Psoas muscle (tissue), 8 donors: ENCODE measurements around the gene MAN1A2. TPM values are rescaled to one million over a fixed set of nuclear protein-coding genes. Genes with fewer than 3 reads are reported as not detected.
"Not testable (repeated sequence)": the region's sequence is repeated elsewhere in the genome, so short reads cannot be mapped to it uniquely, and the experiment has no call there.

Experiments
- ATAC-seq, 4 donors: fragments of 200-7000 bp; cut with Tn5 transposase; one replicate each; pipeline ENCODE4 v1.9.1; 2020; ENCODE audit warnings: moderate library complexity in 3 of 4, mild to moderate bottlenecking in 2 of 4
- DNase-seq, 2 donors: peaks; one replicate each; pipeline ENCODE4 v3.0.0-alpha.2; 2020
- H3K27ac ChIP-seq: fragments of 200-600 bp; one replicate; pipeline ENCODE4 v1.8.0; 2022
- H3K27me3 ChIP-seq, 3 donors: fragments of 200-600 bp in 1 of 3; one replicate each; pipeline versions ENCODE4 v1.6.1 to v1.8.0; 2013 to 2022; ENCODE audit warnings: low read length in 2 of 3, mild to moderate bottlenecking in 2 of 3, moderate library complexity in 1 of 3; ENCODE audit not compliant: insufficient read depth in 3 of 3
- H3K36me3 ChIP-seq, 2 donors: fragments of 200-600 bp in 1 of 2; one replicate each; pipeline versions ENCODE4 v1.6.1 to v1.8.0; 2013 to 2022; ENCODE audit warnings: low read depth in 1 of 2, mild to moderate bottlenecking in 1 of 2, moderate library complexity in 1 of 2; ENCODE audit not compliant: insufficient read depth in 1 of 2
- H3K4me1 ChIP-seq: fragments of 200-600 bp; one replicate; pipeline ENCODE4 v1.8.0; 2022
- H3K4me3 ChIP-seq: fragments of 200-600 bp; one replicate; pipeline ENCODE4 v1.8.0; 2022; ENCODE audit warnings: mild to moderate bottlenecking
- H3K9me3 ChIP-seq: fragments of 200-600 bp; one replicate; pipeline ENCODE4 v1.8.0; 2022
- WGBS, 3 donors: extraction: QIAGEN DNeasy Blood & Tissue Kit; methylation state at CpG; one replicate each; pipeline versions ENCODE4 v1.1.6 to v1.1.7; 2013; 5-methylcytosine and 5-hydroxymethylcytosine counted together
- intact Hi-C, 2 donors: fragments of 100-400 bp; cut with DNase I; formaldehyde crosslinking; loops; one replicate each; pipeline versions ENCODE4 v1.11.0 to v1.14.2; 2022
- polyA plus RNA-seq, 3 donors: library from polyadenylated mRNA; stranded (reverse); fragments of 200-250 nt; gene quantifications; one replicate each; pipeline ENCODE4 v1.2.3, GENCODE V29; 2013
- total RNA-seq, 4 donors: library from RNA; stranded (reverse); fragmentation: NEBNext Ultra II Directional in 2 of 4; extraction: Animal tissue kit (Norgen Biotek cat#: 25700) in 2 of 4; gene quantifications; one replicate each; pipeline versions ENCODE4 v1.2.1 to v1.2.4, GENCODE V29; 2021 to 2023
- TF ChIP-seq, protein P1 (sequence below): fragments of 200-600 bp; IDR thresholded peaks from one replicate; pipeline ENCODE4 v1.8.0; 2022; ENCODE audit warnings: antibody characterized with exemption
- donor health status: healthy with polysubstance abuse.
- donor health status: DM: no; HTN: no; CAD: no; lungs with moderate emphysema.
- donor health status: Bipolar disorder and iron deficiency.
- donor health status: healthy.
- donor health status: DM: yes; HTN: yes; CAD: no.
- donor health status: DM: no; HTN: no; CAD: no.
- donor health status: DM: no; HTN: no; CAD: no.
- donor health status: DM: yes; HTN: yes; CAD: no.

The MAN1A2 gene
- total and polyA plus RNA-seq, 7 donors = 4.0 to 35.0 (median 19.8) TPM

DNA sequence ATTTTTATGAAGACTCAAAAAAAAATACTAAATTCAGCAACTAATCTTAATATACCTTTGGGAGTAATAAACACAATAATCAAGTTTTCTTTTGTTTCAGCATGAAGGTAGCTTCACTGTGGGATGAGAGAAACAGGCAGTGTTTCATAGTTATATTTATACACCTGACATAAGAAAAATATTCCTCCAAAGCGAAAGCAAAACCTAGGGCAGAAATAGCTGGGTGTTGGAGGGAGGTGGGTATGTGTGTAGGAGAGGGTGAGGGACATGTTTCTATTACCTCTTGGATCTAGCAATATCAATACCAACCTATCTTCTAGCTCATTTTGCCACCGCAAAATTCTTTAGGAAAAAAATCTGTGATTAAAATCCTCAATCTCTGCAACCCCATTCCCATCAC, 24.9 kb upstream of the MAN1A2 start:
- H3K9me3 ChIP-seq = no peaks in the 10 kb centered on the region
- intact Hi-C loops = no loop called here
- WGBS, 3 donors = 79 to 82% (median 81%) methylated on average over 2 of the region's 2 CpGs
- TF ChIP-seq, protein P1, sequence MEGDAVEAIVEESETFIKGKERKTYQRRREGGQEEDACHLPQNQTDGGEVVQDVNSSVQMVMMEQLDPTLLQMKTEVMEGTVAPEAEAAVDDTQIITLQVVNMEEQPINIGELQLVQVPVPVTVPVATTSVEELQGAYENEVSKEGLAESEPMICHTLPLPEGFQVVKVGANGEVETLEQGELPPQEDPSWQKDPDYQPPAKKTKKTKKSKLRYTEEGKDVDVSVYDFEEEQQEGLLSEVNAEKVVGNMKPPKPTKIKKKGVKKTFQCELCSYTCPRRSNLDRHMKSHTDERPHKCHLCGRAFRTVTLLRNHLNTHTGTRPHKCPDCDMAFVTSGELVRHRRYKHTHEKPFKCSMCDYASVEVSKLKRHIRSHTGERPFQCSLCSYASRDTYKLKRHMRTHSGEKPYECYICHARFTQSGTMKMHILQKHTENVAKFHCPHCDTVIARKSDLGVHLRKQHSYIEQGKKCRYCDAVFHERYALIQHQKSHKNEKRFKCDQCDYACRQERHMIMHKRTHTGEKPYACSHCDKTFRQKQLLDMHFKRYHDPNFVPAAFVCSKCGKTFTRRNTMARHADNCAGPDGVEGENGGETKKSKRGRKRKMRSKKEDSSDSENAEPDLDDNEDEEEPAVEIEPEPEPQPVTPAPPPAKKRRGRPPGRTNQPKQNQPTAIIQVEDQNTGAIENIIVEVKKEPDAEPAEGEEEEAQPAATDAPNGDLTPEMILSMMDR = no peak
- ATAC-seq = no peak
- no peak for DNase-seq
- H3K27me3 ChIP-seq = no peaks in the 10 kb centered on the region
- H3K36me3 ChIP-seq = no peaks in the 10 kb centered on the region
- H3K27ac ChIP-seq = no peak overlapping the region
- no peaks in the 10 kb centered on the region for H3K4me1 ChIP-seq
- no peak overlapping the region for H3K4me3 ChIP-seq

DNA sequence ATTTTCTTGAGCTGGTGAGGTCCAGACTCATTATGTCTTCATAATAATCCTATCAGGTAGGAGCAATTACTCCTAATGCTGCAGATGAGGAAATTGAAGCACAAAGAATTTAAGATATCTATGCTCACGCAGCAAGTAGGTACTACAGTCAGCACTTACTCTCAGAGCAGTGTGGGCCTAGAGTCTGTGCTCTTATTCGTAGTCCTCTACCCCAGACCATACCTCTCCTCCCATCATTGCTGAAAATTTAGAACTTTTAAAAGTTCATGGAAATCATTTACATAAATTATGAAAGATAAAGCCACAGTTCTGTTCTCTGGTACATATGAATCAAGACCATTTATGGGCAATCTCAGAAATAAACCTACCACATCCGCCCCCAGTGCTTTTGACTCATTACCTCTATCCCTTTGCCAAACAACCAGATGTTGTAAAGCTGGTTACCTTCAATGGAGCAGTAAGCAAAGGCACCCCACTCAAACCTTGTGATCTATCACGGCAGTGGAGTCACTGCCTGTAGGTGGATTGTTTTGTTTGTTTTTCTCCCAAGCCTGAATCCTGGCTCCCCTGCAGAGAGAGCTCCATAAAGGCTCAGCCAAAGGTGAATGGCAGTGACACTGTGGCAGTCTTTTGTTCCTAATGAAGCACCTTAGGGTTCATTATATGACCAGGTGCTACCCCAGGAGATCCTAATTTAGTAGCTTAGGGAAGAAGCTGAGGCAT, 20.9 kb upstream of the MAN1A2 start:
- no peak for DNase-seq
- no peaks in the 10 kb centered on the region for H3K36me3 ChIP-seq
- no peak overlapping the region for H3K4me3 ChIP-seq
- H3K27me3 ChIP-seq = no peaks in the 10 kb centered on the region
- ATAC-seq = no peak
- no peaks in the 10 kb centered on the region for H3K9me3 ChIP-seq
- no peak overlapping the region for H3K27ac ChIP-seq
- intact Hi-C loops = no loop called here
- 78 to 88% (median 83%) methylated on average over 4 of the region's 4 CpGs for WGBS, 3 donors
- H3K4me1 ChIP-seq = no peaks in the 10 kb centered on the region
- TF ChIP-seq, protein P1 = no peak

DNA sequence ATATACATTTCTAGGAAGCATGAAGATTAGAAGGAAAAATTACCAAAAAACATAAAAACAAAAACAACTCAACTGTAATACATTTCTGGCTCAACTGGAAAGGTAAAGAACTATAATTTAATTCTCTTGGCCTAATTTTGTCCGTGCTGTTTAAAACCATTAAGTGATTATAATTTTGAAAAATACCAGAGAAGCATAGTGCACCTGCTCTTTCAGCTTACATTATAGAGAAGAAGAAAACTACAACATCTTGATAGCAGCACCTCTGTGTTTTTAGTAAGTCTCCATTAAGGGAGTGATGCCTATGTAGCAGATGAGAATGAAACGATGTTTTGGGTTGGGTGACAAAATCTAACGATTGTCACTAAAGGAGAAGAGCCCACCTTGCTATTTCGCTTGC, 19.3 kb upstream of the MAN1A2 start:
- WGBS, 3 donors = 82 to 86% (median 84%) methylated on average over 4 of the region's 4 CpGs
- intact Hi-C loops = no loop called here
- ATAC-seq = no peak

DNA sequence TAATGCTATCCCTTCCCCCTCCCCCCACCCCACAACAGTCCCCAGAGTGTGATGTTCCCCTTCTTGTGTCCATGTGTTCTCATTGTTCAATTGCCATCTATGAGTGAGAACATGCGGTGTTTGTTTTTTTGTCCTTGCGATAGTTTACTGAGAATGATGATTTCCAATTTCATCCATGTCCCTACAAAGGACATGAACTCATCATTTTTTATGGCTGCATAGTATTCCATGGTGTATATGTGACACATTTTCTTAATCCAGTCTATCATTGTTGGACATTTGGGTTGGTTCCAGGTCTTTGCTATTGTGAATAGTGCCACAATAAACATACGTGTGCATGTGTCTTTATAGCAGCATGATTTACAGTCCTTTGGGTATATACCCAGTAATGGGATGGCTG, 14.6 kb upstream of the MAN1A2 start:
- DNase-seq, H3K9me3 ChIP-seq, H3K27ac ChIP-seq, H3K36me3 ChIP-seq, intact Hi-C loops, ATAC-seq, H3K27me3 ChIP-seq, H3K4me1 ChIP-seq, H3K4me3 ChIP-seq: not testable (repeated sequence)
- 94 to 100% (median 100%) methylated on average over 2 of the region's 3 CpGs for WGBS, 3 donors

More for the DNA sequence above, 19.3 kb upstream of the MAN1A2 start:
- DNase-seq = no peak
- H3K4me1 ChIP-seq = no peaks in the 10 kb centered on the region
- no peak overlapping the region for H3K4me3 ChIP-seq
- H3K27ac ChIP-seq = no peak overlapping the region
- H3K36me3 ChIP-seq = no peaks in the 10 kb centered on the region
- TF ChIP-seq, protein P1 = no peak
- H3K27me3 ChIP-seq = no peaks in the 10 kb centered on the region
- no peaks in the 10 kb centered on the region for H3K9me3 ChIP-seq

DNA sequence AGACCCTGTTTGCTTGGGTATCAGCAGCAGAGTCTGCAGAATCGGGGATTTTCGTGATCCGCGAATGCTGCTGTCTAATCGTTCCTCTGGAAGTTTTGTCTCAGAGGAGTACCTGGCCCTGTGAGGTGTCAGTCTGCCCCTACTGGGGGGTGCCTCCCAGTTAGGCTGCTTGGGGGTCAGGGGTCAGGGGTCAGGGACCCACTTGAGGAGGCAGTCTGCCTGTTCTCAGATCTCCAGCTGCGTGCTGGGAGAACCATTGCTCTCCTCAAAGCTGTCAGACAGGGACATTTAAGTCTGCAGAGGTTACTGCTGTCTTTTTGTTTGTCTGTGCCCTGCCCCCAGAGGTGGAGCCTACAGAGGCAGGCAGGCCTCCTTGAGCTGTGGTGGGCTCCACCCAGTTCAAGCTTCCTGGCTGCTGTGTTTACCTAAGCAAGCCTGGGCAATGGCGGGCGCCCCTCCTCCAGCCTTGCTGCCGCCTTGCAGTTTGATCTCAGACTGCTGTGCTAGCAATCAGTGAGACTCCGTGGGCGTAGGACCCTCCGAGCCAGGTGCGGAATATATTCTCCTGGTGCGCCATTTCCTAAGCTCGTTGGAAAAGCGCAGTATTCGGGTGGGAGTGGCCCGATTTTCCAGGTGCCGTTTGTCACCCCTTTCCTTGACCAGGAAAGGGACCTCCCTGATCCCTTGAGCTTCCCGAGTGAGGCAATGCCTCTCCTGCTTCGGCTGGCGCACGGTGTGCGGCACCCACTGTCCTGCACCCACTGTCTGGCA, 9.2 kb upstream of the MAN1A2 start:
- H3K4me3 ChIP-seq, ATAC-seq, H3K9me3 ChIP-seq, intact Hi-C loops, H3K27ac ChIP-seq, H3K36me3 ChIP-seq, H3K27me3 ChIP-seq, H3K4me1 ChIP-seq, DNase-seq: not testable (repeated sequence)
- WGBS, 3 donors = 87 to 89% (median 88%) methylated on average over 23 to 24 of the region's 24 CpGs

DNA sequence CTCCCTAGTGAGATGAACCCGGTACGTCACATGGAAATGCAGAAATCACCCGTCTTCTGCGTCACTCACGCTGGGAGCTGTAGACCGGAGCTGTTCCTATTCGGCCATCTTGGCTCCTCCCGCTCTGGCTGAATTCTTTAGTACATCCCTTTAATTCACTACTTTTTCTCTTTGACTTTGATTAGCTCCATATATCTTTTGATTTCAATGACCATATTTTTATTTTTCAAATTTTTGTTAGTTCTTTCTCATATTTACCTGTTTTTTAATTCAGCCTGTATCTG, 8.7 kb upstream of the MAN1A2 start:
- ATAC-seq, DNase-seq, H3K4me3 ChIP-seq, H3K27ac ChIP-seq, H3K4me1 ChIP-seq, intact Hi-C loops, H3K36me3 ChIP-seq, H3K27me3 ChIP-seq, H3K9me3 ChIP-seq: not testable (repeated sequence)
- 83 to 92% (median 91%) methylated on average over 4 to 8 of the region's 8 CpGs for WGBS, 3 donors
